ENCODE results near the gene PDE8A. TPM values are rescaled to one million over a fixed set of nuclear protein-coding genes. Genes with fewer than 3 reads are reported as not detected.

Gene PDE8A
- total and polyA plus RNA-seq, 4 donors = 11.2 to 47.5 (median 16.6) TPM

- no peak for TF ChIP-seq HNF4G (IDR thresholded peaks at IDR 0.05)
- no peak for TF ChIP-seq RAD21 (IDR thresholded peaks at IDR 0.05)
- no peak for TF ChIP-seq NR2F2 (IDR thresholded peaks at IDR 0.05)
- TF ChIP-seq FOXA2 (IDR thresholded peaks at IDR 0.05) = no peak
- TF ChIP-seq GABPA (IDR thresholded peaks at IDR 0.05 in 1 of 2, conservative IDR thresholded peaks at IDR 0.05 in 1 of 2) = no peak
- TF ChIP-seq ATF3 (IDR thresholded peaks at IDR 0.05) = no peak
- no peak for TF ChIP-seq SP1 (IDR thresholded peaks at IDR 0.05)
- no peak for TF ChIP-seq TAF1 (conservative IDR thresholded peaks at IDR 0.05)
Observed at GRCh38 chr15:85118173-85118572, 136.5 kb downstream of the PDE8A start (continued).

GRCh38 chr15:85118581-85118980 lies 136.9 kb downstream of the PDE8A start:
- Histone ChIP-seq H3K4me1 (ENCODE audit: control insufficient read depth in 4 of 4, insufficient read depth in 4 of 4, low read length in 3 of 4) (no peaks in the 10 kb centered on the region), H3K9me3 (ENCODE audit: control insufficient read depth in 4 of 4, low read length in 3 of 4) (no peaks in the 10 kb centered on the region), H3K27me3 (ENCODE audit: control insufficient read depth in 4 of 4, insufficient read depth in 4 of 4, low read length in 3 of 4) (no peaks in the 10 kb centered on the region), H3K27ac (ENCODE audit: low read depth in 1 of 2, low read length in 2 of 2) (no peak overlapping the region), H3K9ac (ENCODE audit: low read depth in 1 of 2, low read length in 2 of 2) (no peak overlapping the region), H3K4me3 (ENCODE audit: low read depth in 1 of 3, low read length in 3 of 3) (no peak overlapping the region), H3K36me3 (ENCODE audit: control insufficient read depth in 4 of 4, insufficient read depth in 3 of 4, low read depth in 1 of 4, low read length in 3 of 4) (peaks cover 1 to 65% (median 39%) of the 10 kb centered on the region in 4 donors)
- 86% methylated on average over 2 of the region's 2 CpGs for WGBS
- DNase-seq (ENCODE audit: low spot score) = no peak
- TF ChIP-seq HNF4G (IDR thresholded peaks at IDR 0.05) (no peak), SP1 (IDR thresholded peaks at IDR 0.05) (no peak), MAX (IDR thresholded peaks at IDR 0.05) (no peak), ATF3 (IDR thresholded peaks at IDR 0.05) (no peak), GABPA (IDR thresholded peaks at IDR 0.05 in 1 of 2, conservative IDR thresholded peaks at IDR 0.05 in 1 of 2) (no peak), CTCF (IDR thresholded peaks at IDR 0.05; ENCODE audit: low read depth, low read length, missing input control) (no peak), NR2F2 (IDR thresholded peaks at IDR 0.05) (no peak), RXRA (IDR thresholded peaks at IDR 0.05) (no peak), HNF4A (conservative IDR thresholded peaks at IDR 0.05) (no peak), EGR1 (IDR thresholded peaks at IDR 0.05; ENCODE audit: low read depth in 2 of 2) (no peak), ZBTB33 (IDR thresholded peaks at IDR 0.05) (no peak), RAD21 (IDR thresholded peaks at IDR 0.05) (no peak), TAF1 (conservative IDR thresholded peaks at IDR 0.05) (no peak), FOXA2 (IDR thresholded peaks at IDR 0.05) (no peak), JUND (IDR thresholded peaks at IDR 0.05) (no peak)

GRCh38 chr15:85120351-85121113 lies 138.9 kb downstream of the PDE8A start:
- WGBS = 95% methylated on average over 4 of the region's 4 CpGs
- TF ChIP-seq TAF1 (conservative IDR thresholded peaks at IDR 0.05) = no peak
- no peak for TF ChIP-seq EGR1 (IDR thresholded peaks at IDR 0.05; ENCODE audit: low read depth in 2 of 2)
- TF ChIP-seq FOXA1 (IDR thresholded peaks at IDR 0.05) = no peak
- TF ChIP-seq RAD21 (IDR thresholded peaks at IDR 0.05) = no peak
- no peak for TF ChIP-seq NR2F2 (IDR thresholded peaks at IDR 0.05)
- no peak for TF ChIP-seq RXRA (IDR thresholded peaks at IDR 0.05)
- TF ChIP-seq MAX (IDR thresholded peaks at IDR 0.05) = no peak
- TF ChIP-seq FOXA2 (IDR thresholded peaks at IDR 0.05) = no peak
- TF ChIP-seq GABPA (IDR thresholded peaks at IDR 0.05 in 1 of 2, conservative IDR thresholded peaks at IDR 0.05 in 1 of 2) = no peak
- no peak for TF ChIP-seq JUND (IDR thresholded peaks at IDR 0.05)
- TF ChIP-seq YY1 (IDR thresholded peaks at IDR 0.05) = no peak
- H3K9ac ChIP-seq (ENCODE audit: low read depth in 1 of 2, low read length in 2 of 2) = no peak overlapping the region

More at GRCh38 chr15:85120351-85121113, 138.9 kb downstream of the PDE8A start:
- Histone ChIP-seq H3K4me3 (ENCODE audit: low read depth in 1 of 3, low read length in 3 of 3) (no peak overlapping the region), H3K9me3 (ENCODE audit: control insufficient read depth in 4 of 4, low read length in 3 of 4) (no peaks in the 10 kb centered on the region), H3K4me1 (ENCODE audit: control insufficient read depth in 4 of 4, insufficient read depth in 4 of 4, low read length in 3 of 4) (no peaks in the 10 kb centered on the region), H3K27me3 (ENCODE audit: control insufficient read depth in 4 of 4, insufficient read depth in 4 of 4, low read length in 3 of 4) (no peaks in the 10 kb centered on the region), H3K27ac (ENCODE audit: low read depth in 1 of 2, low read length in 2 of 2) (no peak overlapping the region), H3K36me3 (ENCODE audit: control insufficient read depth in 4 of 4, insufficient read depth in 3 of 4, low read depth in 1 of 4, low read length in 3 of 4) (peaks cover 1 to 63% (median 35%) of the 10 kb centered on the region in 4 donors)
- no peak for DNase-seq (ENCODE audit: low spot score)
